SU-DHL-6 (cell line): ENCODE measurements around the gene ATPAF1.

Experiments used
- EZH2phosphoT487 ChIP-seq: fragments of 200-600 bp; sonication (generic), shearing (Covaris generic); conservative IDR thresholded peaks from 2 replicates; pipeline ENCODE4 v1.6.1; 2018; ENCODE audit warnings: mild to moderate bottlenecking, antibody characterized with exemption, low read length, moderate library complexity, mixed read lengths
- TF ChIP-seq, protein P1 (sequence below): fragments of 200-600 bp; sonication (generic); IDR thresholded peaks from one replicate; pipeline ENCODE4 v1.5.1; 2017; ENCODE audit warnings: antibody characterized with exemption, mild to moderate bottlenecking, low read length, moderate library complexity; ENCODE audit not compliant: insufficient read depth, poor library complexity, severe bottlenecking

DNA sequence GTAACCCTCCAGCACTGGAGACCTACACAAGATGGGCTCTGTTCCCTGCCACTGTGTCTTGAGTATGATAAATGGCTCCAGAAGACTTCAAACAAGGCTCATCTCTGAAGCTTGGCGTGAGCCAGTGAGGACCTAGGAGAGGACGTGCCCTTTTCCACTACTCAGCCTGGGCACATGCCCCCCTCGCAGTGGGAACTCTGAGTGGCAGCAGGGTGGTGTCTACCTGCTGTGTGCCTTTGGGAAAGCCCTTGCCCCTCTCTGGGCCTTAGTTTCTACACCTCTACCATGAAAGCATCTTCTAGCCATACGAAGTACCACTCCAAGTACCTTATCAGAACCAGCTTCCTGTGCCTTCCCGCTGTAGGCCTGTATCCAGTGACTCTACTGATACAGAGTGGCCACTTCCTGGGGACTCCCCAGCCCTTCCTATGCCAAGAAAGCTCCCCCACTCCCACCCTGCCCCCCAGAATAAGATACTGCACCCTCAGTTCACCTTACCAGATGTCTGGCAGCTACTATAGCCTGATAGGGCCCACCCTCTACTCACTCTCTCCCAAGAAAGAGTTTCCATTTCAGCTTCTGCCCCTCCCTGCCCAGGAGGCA lies 48.4 kb downstream of the ATPAF1 start:
- TF ChIP-seq EZH2phosphoT487: no peak
- TF ChIP-seq, protein P1, sequence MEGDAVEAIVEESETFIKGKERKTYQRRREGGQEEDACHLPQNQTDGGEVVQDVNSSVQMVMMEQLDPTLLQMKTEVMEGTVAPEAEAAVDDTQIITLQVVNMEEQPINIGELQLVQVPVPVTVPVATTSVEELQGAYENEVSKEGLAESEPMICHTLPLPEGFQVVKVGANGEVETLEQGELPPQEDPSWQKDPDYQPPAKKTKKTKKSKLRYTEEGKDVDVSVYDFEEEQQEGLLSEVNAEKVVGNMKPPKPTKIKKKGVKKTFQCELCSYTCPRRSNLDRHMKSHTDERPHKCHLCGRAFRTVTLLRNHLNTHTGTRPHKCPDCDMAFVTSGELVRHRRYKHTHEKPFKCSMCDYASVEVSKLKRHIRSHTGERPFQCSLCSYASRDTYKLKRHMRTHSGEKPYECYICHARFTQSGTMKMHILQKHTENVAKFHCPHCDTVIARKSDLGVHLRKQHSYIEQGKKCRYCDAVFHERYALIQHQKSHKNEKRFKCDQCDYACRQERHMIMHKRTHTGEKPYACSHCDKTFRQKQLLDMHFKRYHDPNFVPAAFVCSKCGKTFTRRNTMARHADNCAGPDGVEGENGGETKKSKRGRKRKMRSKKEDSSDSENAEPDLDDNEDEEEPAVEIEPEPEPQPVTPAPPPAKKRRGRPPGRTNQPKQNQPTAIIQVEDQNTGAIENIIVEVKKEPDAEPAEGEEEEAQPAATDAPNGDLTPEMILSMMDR: no peak
